HEK293 (cell line): ENCODE data around the gene SH3RF3.

ENCODE experiments used
- EGR2 ChIP-seq: fragments of 450-650 bp; formaldehyde crosslinking; IDR thresholded peaks from 2 replicates; pipeline ENCODE4 v1.5.1; 2016; ENCODE audit warnings: low read depth, missing biosample characterization, missing genetic modification characterization
- GFI1B ChIP-seq: fragments of 450-650 bp; formaldehyde crosslinking; IDR thresholded peaks from 2 replicates; pipeline ENCODE4 v1.5.1; 2016; ENCODE audit warnings: missing biosample characterization, missing genetic modification characterization
- GLIS1 ChIP-seq: fragments of 450-650 bp; formaldehyde crosslinking; IDR thresholded peaks from 2 replicates; pipeline ENCODE4 v1.5.1; 2016; ENCODE audit warnings: missing biosample characterization, missing genetic modification characterization
- HOXD13 ChIP-seq: sonication (generic); formaldehyde crosslinking; IDR thresholded peaks from 2 replicates; pipeline ENCODE4 v1.8.0; 2022; ENCODE audit warnings: missing genetic modification reagents, borderline replicate concordance
- MZF1 ChIP-seq: fragments of 450-650 bp; formaldehyde crosslinking; IDR thresholded peaks from 2 replicates; pipeline ENCODE4 v1.5.1; 2017; ENCODE audit warnings: missing biosample characterization, missing genetic modification characterization, borderline replicate concordance
- WT1 ChIP-seq: fragments of 450-650 bp; formaldehyde crosslinking; IDR thresholded peaks from 2 replicates; pipeline ENCODE4 v1.5.1; 2016; ENCODE audit warnings: missing biosample characterization, missing genetic modification characterization
- ZBTB8A ChIP-seq: fragments of 450-650 bp; formaldehyde crosslinking; IDR thresholded peaks from 2 replicates; pipeline ENCODE4 v1.5.1; 2016; ENCODE audit warnings: missing biosample characterization, missing genetic modification characterization
- ZEB2 ChIP-seq: fragments of 450-650 bp; formaldehyde crosslinking; IDR thresholded peaks from 2 replicates; pipeline ENCODE4 v1.5.1; 2016; ENCODE audit warnings: missing biosample characterization, missing genetic modification characterization
- ZNF112 ChIP-seq: fragments of 450-650 bp; formaldehyde crosslinking; IDR thresholded peaks from 2 replicates; pipeline ENCODE4 v1.5.0; 2017; ENCODE audit warnings: missing biosample characterization, missing genetic modification characterization
- ZNF114 ChIP-seq: fragments of 450-650 bp; formaldehyde crosslinking; IDR thresholded peaks from 2 replicates; pipeline ENCODE4 v1.5.0; 2017; ENCODE audit warnings: missing biosample characterization, missing genetic modification characterization
- ZNF132 ChIP-seq: fragments of 450-650 bp; formaldehyde crosslinking; IDR thresholded peaks from 2 replicates; pipeline ENCODE4 v1.5.1; 2017; ENCODE audit warnings: missing biosample characterization, missing genetic modification characterization, borderline replicate concordance
- ZNF157 ChIP-seq: fragments of 450-650 bp; formaldehyde crosslinking; IDR thresholded peaks from 2 replicates; pipeline ENCODE4 v1.5.1; 2016; ENCODE audit warnings: missing biosample characterization, missing genetic modification characterization
- ZNF16 ChIP-seq: fragments of 450-650 bp; formaldehyde crosslinking; IDR thresholded peaks from 2 replicates; pipeline ENCODE4 v1.5.1; 2016; ENCODE audit warnings: low read depth, missing biosample characterization, missing genetic modification characterization
- ZNF24 ChIP-seq: fragments of 450-650 bp; formaldehyde crosslinking; IDR thresholded peaks from 2 replicates; pipeline ENCODE4 v1.5.1; 2016; ENCODE audit warnings: missing biosample characterization, missing genetic modification characterization
- ZNF324 ChIP-seq: fragments of 450-650 bp; formaldehyde crosslinking; IDR thresholded peaks from 2 replicates; pipeline ENCODE4 v1.5.1; 2016; ENCODE audit warnings: missing biosample characterization, missing genetic modification characterization
- ZNF350 ChIP-seq: fragments of 450-650 bp; formaldehyde crosslinking; IDR thresholded peaks from 2 replicates; pipeline ENCODE4 v1.5.0; 2017; ENCODE audit warnings: missing biosample characterization, mild to moderate bottlenecking, missing genetic modification characterization
- ZNF366 ChIP-seq: fragments of 450-650 bp; formaldehyde crosslinking; conservative IDR thresholded peaks from 2 replicates; pipeline ENCODE4 v1.5.1; 2016; ENCODE audit warnings: missing biosample characterization, missing genetic modification characterization
- ZNF629 ChIP-seq: fragments of 450-650 bp; formaldehyde crosslinking; IDR thresholded peaks from 2 replicates; pipeline ENCODE4 v1.5.1; 2017; ENCODE audit warnings: missing biosample characterization, missing genetic modification characterization
- ZNF654 ChIP-seq: fragments of 450-650 bp; formaldehyde crosslinking; IDR thresholded peaks from 2 replicates; pipeline ENCODE4 v1.5.1; 2016; ENCODE audit warnings: low read depth, missing biosample characterization, missing genetic modification characterization
- ZNF701 ChIP-seq: fragments of 450-650 bp; formaldehyde crosslinking; IDR thresholded peaks from 2 replicates; pipeline ENCODE4 v1.5.1; 2016; ENCODE audit warnings: missing biosample characterization, missing genetic modification characterization
- ZNF76 ChIP-seq: fragments of 450-650 bp; formaldehyde crosslinking; IDR thresholded peaks from 2 replicates; pipeline ENCODE4; 2016; ENCODE audit warnings: low read depth, missing biosample characterization, missing genetic modification characterization, borderline replicate concordance
- TF ChIP-seq, protein P1 (sequence below): fragments of 450-650 bp; formaldehyde crosslinking; IDR thresholded peaks from 2 replicates; pipeline ENCODE4 v1.5.1; 2017; ENCODE audit warnings: missing biosample characterization, mild to moderate bottlenecking, missing genetic modification characterization, moderate library complexity
- TF ChIP-seq, protein P2 (sequence below): fragments of 450-650 bp; formaldehyde crosslinking; IDR thresholded peaks from 2 replicates; pipeline ENCODE4 v1.5.1; 2016; ENCODE audit warnings: missing biosample characterization, missing genetic modification characterization, low read depth
- TF ChIP-seq, protein P3 (sequence below): fragments of 450-650 bp; formaldehyde crosslinking; IDR thresholded peaks from 2 replicates; pipeline ENCODE4 v1.5.1; 2017; ENCODE audit warnings: missing biosample characterization, missing genetic modification characterization
- TF ChIP-seq, protein P4 (sequence below): fragments of 450-650 bp; formaldehyde crosslinking; IDR thresholded peaks from 2 replicates; pipeline ENCODE4 v1.5.1; 2016; ENCODE audit warnings: missing biosample characterization, missing genetic modification characterization
- TF ChIP-seq, protein P5 (sequence below): fragments of 450-650 bp; IDR thresholded peaks from 2 replicates; pipeline ENCODE4 v1.5.1; 2018; ENCODE audit warnings: missing biosample characterization, mild to moderate bottlenecking, missing genetic modification characterization
- TF ChIP-seq, protein P6 (sequence below): fragments of 450-650 bp; formaldehyde crosslinking; IDR thresholded peaks from 2 replicates; pipeline ENCODE4 v1.5.1; 2016; ENCODE audit warnings: missing biosample characterization, missing genetic modification characterization, borderline replicate concordance

SH3RF3 gene

DNA sequence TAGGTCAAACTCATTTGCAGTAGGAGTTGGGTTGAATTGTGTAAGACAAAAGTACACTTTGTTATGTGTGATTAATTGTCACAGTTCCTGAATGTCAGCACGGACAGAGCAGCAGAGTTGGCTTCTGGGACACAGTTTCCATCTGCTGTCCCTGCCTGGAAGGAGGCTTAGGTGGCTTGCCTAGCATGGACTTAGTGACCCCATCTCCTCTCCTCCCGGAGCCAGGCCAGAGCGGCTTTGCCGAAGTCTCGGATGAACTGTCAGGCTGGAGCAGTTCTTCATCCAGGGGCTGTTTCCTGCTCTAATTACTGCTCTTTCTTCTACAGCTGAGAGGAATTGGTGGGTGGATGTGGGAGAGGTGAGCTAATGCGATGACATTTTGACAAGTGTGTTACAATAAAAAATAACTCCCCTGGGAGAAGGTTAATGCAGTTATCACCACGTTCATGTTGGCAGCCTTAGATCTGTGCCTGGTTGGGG is 102.0 kb downstream of the SH3RF3 start (continued):
- no peak for TF ChIP-seq GFI1B (tag by site-specific recombination)
- peak; percentile 90 for TF ChIP-seq WT1 (tag by site-specific recombination)
- TF ChIP-seq ZNF629 (tag by site-specific recombination), result peak; percentile 76
- TF ChIP-seq, protein P1, sequence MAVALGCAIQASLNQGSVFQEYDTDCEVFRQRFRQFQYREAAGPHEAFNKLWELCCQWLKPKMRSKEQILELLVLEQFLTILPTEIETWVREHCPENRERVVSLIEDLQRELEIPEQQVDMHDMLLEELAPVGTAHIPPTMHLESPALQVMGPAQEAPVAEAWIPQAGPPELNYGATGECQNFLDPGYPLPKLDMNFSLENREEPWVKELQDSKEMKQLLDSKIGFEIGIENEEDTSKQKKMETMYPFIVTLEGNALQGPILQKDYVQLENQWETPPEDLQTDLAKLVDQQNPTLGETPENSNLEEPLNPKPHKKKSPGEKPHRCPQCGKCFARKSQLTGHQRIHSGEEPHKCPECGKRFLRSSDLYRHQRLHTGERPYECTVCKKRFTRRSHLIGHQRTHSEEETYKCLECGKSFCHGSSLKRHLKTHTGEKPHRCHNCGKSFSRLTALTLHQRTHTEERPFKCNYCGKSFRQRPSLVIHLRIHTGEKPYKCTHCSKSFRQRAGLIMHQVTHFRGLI, result peak; percentile 72
- TF ChIP-seq GLIS1, result peak; percentile 69
- peak; percentile 10; the same call in 1 of the 2 replicates for TF ChIP-seq ZNF654 (tag by site-specific recombination)
- TF ChIP-seq MZF1 (tag by site-specific recombination), result no peak
- TF ChIP-seq, protein P2, sequence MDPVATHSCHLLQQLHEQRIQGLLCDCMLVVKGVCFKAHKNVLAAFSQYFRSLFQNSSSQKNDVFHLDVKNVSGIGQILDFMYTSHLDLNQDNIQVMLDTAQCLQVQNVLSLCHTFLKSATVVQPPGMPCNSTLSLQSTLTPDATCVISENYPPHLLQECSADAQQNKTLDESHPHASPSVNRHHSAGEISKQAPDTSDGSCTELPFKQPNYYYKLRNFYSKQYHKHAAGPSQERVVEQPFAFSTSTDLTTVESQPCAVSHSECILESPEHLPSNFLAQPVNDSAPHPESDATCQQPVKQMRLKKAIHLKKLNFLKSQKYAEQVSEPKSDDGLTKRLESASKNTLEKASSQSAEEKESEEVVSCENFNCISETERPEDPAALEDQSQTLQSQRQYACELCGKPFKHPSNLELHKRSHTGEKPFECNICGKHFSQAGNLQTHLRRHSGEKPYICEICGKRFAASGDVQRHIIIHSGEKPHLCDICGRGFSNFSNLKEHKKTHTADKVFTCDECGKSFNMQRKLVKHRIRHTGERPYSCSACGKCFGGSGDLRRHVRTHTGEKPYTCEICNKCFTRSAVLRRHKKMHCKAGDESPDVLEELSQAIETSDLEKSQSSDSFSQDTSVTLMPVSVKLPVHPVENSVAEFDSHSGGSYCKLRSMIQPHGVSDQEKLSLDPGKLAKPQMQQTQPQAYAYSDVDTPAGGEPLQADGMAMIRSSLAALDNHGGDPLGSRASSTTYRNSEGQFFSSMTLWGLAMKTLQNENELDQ, result no peak
- no peak for TF ChIP-seq HOXD13 (CRISPR knock-in tag)
- TF ChIP-seq ZNF350, result no peak
- TF ChIP-seq ZEB2, result 0 out of 2 replicates have a peak, but pooled peaks have one; percentile 44
- TF ChIP-seq ZNF366 (tag by site-specific recombination), result peak; percentile 68
- no peak for TF ChIP-seq ZNF701 (tag by site-specific recombination)
- TF ChIP-seq ZNF157, result no peak
- TF ChIP-seq, protein P3, sequence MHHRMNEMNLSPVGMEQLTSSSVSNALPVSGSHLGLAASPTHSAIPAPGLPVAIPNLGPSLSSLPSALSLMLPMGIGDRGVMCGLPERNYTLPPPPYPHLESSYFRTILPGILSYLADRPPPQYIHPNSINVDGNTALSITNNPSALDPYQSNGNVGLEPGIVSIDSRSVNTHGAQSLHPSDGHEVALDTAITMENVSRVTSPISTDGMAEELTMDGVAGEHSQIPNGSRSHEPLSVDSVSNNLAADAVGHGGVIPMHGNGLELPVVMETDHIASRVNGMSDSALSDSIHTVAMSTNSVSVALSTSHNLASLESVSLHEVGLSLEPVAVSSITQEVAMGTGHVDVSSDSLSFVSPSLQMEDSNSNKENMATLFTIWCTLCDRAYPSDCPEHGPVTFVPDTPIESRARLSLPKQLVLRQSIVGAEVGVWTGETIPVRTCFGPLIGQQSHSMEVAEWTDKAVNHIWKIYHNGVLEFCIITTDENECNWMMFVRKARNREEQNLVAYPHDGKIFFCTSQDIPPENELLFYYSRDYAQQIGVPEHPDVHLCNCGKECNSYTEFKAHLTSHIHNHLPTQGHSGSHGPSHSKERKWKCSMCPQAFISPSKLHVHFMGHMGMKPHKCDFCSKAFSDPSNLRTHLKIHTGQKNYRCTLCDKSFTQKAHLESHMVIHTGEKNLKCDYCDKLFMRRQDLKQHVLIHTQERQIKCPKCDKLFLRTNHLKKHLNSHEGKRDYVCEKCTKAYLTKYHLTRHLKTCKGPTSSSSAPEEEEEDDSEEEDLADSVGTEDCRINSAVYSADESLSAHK, result peak; percentile 42; the same call in 1 of the 2 replicates
- TF ChIP-seq EGR2 (tag by site-specific recombination), result peak; percentile 96
- TF ChIP-seq ZNF114 (tag by site-specific recombination), result no peak
- no peak for TF ChIP-seq ZBTB8A (tag by site-specific recombination)
- TF ChIP-seq, protein P4, sequence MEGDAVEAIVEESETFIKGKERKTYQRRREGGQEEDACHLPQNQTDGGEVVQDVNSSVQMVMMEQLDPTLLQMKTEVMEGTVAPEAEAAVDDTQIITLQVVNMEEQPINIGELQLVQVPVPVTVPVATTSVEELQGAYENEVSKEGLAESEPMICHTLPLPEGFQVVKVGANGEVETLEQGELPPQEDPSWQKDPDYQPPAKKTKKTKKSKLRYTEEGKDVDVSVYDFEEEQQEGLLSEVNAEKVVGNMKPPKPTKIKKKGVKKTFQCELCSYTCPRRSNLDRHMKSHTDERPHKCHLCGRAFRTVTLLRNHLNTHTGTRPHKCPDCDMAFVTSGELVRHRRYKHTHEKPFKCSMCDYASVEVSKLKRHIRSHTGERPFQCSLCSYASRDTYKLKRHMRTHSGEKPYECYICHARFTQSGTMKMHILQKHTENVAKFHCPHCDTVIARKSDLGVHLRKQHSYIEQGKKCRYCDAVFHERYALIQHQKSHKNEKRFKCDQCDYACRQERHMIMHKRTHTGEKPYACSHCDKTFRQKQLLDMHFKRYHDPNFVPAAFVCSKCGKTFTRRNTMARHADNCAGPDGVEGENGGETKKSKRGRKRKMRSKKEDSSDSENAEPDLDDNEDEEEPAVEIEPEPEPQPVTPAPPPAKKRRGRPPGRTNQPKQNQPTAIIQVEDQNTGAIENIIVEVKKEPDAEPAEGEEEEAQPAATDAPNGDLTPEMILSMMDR (tag by site-specific recombination), result no peak
- no peak for TF ChIP-seq ZNF324 (tag by site-specific recombination)
- TF ChIP-seq ZNF112, result no peak
- TF ChIP-seq ZNF24 (tag by site-specific recombination), result peak; percentile 88
- TF ChIP-seq ZNF132, result no peak
- peak; percentile 56; the same call in 1 of the 2 replicates for TF ChIP-seq ZNF76 (tag by site-specific recombination)
- TF ChIP-seq, protein P5, sequence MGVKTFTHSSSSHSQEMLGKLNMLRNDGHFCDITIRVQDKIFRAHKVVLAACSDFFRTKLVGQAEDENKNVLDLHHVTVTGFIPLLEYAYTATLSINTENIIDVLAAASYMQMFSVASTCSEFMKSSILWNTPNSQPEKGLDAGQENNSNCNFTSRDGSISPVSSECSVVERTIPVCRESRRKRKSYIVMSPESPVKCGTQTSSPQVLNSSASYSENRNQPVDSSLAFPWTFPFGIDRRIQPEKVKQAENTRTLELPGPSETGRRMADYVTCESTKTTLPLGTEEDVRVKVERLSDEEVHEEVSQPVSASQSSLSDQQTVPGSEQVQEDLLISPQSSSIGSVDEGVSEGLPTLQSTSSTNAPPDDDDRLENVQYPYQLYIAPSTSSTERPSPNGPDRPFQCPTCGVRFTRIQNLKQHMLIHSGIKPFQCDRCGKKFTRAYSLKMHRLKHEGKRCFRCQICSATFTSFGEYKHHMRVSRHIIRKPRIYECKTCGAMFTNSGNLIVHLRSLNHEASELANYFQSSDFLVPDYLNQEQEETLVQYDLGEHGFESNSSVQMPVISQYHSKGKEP, result 0 out of 2 replicates have a peak, but pooled peaks have one; percentile 20
- TF ChIP-seq ZNF16 (tag by site-specific recombination), result no peak
- TF ChIP-seq, protein P6, sequence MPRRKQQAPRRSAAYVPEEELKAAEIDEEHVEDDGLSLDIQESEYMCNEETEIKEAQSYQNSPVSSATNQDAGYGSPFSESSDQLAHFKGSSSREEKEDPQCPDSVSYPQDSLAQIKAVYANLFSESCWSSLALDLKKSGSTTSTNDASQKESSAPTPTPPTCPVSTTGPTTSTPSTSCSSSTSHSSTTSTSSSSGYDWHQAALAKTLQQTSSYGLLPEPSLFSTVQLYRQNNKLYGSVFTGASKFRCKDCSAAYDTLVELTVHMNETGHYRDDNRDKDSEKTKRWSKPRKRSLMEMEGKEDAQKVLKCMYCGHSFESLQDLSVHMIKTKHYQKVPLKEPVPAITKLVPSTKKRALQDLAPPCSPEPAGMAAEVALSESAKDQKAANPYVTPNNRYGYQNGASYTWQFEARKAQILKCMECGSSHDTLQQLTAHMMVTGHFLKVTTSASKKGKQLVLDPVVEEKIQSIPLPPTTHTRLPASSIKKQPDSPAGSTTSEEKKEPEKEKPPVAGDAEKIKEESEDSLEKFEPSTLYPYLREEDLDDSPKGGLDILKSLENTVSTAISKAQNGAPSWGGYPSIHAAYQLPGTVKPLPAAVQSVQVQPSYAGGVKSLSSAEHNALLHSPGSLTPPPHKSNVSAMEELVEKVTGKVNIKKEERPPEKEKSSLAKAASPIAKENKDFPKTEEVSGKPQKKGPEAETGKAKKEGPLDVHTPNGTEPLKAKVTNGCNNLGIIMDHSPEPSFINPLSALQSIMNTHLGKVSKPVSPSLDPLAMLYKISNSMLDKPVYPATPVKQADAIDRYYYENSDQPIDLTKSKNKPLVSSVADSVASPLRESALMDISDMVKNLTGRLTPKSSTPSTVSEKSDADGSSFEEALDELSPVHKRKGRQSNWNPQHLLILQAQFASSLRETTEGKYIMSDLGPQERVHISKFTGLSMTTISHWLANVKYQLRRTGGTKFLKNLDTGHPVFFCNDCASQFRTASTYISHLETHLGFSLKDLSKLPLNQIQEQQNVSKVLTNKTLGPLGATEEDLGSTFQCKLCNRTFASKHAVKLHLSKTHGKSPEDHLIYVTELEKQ (tag by site-specific recombination), result peak; percentile 86
